GM12865 (cell line): Measurements from ENCODE around the gene EPB41L2.

Source experiments
- DNase-seq: peaks from one replicate; pipeline ENCODE4 v3.0.0; 2010; ENCODE audit warnings: low read depth
- H3K4me3 ChIP-seq: 2 replicates; pipeline ENCODE4 v1.5.1; 2011; ENCODE audit warnings: mild to moderate bottlenecking, low read depth, low read length, control low read depth
- TF ChIP-seq, protein P1 (sequence below): IDR thresholded peaks from 2 replicates; pipeline ENCODE4 v1.5.1; 2011; ENCODE audit warnings: low read length, control low read depth, low read depth, inconsistent platforms; ENCODE audit not compliant: insufficient read depth; ENCODE audit errors: missing control alignments

EPB41L2 gene

DNA sequence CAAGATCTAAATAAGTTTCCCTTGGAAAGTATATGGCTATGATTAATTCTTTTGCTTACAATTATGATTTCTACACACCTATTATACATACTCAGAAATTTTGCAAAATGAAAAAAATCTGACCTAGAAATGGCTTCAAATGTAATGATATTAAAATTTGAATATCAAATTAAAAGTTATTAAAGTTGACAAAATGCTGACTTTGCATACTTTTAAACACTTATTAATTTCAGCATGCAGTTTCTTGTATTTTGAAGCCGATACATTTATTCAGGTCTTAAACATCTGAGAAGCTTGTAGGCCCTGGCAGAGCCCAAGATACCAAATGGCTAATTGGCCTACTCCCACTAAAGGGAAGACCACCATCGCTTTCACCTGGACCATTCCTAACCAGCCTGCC is 176.1 kb downstream of the EPB41L2 start:
- no peak overlapping the region for H3K4me3 ChIP-seq
- TF ChIP-seq, protein P1, sequence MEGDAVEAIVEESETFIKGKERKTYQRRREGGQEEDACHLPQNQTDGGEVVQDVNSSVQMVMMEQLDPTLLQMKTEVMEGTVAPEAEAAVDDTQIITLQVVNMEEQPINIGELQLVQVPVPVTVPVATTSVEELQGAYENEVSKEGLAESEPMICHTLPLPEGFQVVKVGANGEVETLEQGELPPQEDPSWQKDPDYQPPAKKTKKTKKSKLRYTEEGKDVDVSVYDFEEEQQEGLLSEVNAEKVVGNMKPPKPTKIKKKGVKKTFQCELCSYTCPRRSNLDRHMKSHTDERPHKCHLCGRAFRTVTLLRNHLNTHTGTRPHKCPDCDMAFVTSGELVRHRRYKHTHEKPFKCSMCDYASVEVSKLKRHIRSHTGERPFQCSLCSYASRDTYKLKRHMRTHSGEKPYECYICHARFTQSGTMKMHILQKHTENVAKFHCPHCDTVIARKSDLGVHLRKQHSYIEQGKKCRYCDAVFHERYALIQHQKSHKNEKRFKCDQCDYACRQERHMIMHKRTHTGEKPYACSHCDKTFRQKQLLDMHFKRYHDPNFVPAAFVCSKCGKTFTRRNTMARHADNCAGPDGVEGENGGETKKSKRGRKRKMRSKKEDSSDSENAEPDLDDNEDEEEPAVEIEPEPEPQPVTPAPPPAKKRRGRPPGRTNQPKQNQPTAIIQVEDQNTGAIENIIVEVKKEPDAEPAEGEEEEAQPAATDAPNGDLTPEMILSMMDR = no peak
- DNase-seq = no peak

DNA sequence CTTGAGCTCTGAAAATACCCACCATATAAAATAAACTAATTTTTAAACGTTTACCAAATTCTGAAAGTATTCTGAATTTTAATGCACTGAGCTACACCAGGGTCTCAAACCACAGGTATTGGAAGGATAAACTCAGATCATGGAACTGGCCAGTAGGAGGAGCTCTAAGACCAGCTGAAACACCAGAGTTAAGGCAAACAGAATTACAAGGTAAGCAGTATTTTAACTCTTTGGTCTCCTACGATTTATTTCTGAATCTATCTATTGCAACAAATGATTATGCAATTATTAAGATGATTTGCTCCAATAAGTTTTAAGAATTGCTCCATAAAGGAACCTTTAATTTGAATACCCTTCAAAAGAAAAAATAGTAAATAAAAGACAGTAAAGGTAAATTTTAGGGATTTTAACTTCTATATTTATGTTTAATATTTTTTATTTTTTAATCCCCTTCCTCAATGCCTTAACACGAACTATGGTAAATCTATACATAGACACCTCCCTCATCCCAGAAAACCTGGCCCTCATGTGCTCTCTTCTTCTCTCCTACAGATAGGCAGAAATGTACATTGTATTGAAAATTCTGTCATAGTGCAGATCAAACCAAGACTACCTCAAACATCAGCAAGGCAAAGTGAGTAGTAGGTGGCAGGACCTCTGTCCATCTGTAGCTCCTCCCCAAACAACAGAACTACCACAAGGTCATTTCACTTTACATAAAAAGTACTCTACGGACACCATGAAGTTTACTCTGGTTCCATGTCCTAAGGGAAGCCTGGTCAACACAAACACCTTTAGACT is 177.5 kb downstream of the EPB41L2 start:
- peak; percentile 83 for DNase-seq
- TF ChIP-seq, protein P1 = peak; percentile 79

DNA sequence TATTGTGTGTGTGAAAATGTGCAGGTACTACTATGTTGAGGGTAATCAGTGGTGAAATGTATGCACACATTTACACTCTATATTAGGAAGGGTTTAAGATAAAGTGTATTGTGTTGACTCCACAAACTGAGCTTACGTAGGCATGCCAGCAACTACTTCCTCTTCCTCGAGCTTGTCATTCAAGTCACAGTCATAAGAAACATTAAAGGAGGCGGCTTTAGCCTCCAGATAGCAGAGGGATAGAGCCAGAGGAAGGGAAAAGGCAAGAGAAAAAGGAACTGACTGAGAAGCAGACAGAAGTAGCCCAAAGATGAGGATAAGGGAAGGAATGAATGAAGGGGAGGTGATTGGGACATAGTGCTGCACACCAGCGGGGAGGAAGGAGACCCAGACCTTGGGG is 180.7 kb downstream of the EPB41L2 start:
- no peak for DNase-seq
- TF ChIP-seq, protein P1 = no peak
- no peak overlapping the region for H3K4me3 ChIP-seq

More for the DNA sequence above, 177.5 kb downstream of the EPB41L2 start:
- H3K4me3 ChIP-seq = no peak overlapping the region

DNA sequence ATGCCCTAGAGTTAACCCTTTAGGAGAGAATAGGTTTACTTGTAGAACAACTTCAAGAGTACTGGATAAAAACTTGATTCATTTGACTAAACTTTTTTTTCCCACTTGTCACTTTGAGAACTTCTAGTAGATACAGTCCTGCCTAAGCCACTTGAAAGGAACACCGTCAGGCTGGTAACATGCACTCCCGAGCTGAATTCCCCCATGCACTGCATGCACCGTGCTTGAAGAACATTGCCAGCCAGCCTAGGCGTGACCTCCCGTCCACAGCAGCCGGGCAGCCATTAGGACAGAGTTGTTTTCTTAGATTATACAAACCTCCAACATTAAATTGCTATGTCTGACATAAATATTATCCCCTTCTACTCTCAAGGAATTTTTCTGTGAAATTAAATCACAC is 183.2 kb downstream of the EPB41L2 start:
- no peak for DNase-seq
- TF ChIP-seq, protein P1 = no peak
- no peak overlapping the region for H3K4me3 ChIP-seq

DNA sequence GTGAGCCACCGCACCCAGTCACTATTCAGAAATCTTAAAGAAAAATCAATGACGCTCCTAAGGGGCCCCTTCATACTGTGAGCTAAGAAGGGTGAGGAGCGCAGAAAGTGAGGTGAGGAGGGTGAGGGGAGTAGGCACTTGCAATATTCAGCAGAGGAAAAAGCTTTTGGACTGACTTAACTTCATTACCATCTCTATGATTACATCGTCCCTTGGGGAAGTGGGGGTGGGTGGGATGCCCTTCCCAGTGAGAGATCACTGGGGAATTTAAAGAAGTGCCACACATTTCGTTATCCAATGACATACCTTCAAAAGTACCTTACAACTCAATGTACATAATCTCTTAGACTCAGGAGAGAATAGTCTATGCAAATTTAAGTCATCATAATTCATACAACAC is 189.3 kb downstream of the EPB41L2 start:
- DNase-seq = no peak
- no peak overlapping the region for H3K4me3 ChIP-seq
- TF ChIP-seq, protein P1 = no peak

DNA sequence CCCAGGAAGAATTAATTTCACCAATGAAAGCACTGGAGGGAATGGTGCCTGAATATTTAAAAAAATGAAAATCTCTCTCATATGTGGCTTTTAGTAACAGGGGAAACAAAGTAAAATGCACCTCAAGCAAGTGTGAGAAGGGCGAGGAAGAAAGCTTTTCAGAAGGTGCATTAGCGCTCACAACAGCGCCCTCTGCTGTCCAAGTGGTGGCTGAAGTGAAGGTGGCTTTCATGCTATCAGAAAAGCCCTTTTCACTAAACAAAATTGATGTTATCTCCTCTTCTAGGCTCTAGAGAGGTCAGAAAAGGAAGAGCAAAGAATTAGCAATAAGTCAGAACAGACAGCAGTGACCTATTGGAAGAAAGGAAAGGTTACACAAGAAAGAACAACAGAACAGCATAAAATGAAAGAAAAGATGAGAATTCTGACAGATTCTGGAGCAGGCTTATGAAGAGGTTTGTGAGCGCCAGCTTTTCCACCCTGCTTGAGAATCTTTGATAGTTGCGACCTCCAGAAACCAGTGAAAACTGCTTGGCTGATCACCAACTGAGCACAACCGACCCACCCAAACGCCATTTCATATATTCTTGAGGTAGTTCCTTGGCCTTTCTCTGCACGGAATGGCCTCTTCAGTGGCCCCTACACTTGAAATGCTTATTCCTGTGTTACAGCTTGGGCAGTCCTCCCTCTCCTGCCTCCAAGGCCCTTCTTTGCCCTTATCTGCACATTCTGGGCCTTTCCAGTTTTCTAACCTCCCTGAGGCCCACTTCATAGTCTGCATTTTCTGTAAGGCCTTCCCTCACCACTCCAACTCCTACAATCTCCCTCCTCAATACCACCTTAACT is 190.6 kb downstream of the EPB41L2 start:
- DNase-seq = peak; percentile 69
- TF ChIP-seq, protein P1 = peak; percentile 89

More for the DNA sequence above, 190.6 kb downstream of the EPB41L2 start:
- H3K4me3 ChIP-seq = no peak overlapping the region
